GM21447 (cell line): ENCODE results near the gene CDPF1.

Source experiments
- ATAC-seq: cut with Tn5 transposase; IDR thresholded peaks from one replicate; pipeline ENCODE4 v1.9.1; 2021; ENCODE audit not compliant: unreplicated experiment

Gene CDPF1

GRCh38 chr22:46259374-46259773 is 9.3 kb upstream of the CDPF1 start:
- ATAC-seq: no peak

GRCh38 chr22:46256358-46256958 is 6.4 kb upstream of the CDPF1 start:
- no peak for ATAC-seq

- no peak for ATAC-seq
These were observed 1.8 kb upstream of the CDPF1 start for GRCh38 chr22:46251816-46252380.

GRCh38 chr22:46251266-46251665 is 1.2 kb upstream of the CDPF1 start:
- ATAC-seq: no peak

- ATAC-seq: peak; percentile 19
These were observed 661 bp upstream of the CDPF1 start for GRCh38 chr22:46250783-46251125.

DNA sequence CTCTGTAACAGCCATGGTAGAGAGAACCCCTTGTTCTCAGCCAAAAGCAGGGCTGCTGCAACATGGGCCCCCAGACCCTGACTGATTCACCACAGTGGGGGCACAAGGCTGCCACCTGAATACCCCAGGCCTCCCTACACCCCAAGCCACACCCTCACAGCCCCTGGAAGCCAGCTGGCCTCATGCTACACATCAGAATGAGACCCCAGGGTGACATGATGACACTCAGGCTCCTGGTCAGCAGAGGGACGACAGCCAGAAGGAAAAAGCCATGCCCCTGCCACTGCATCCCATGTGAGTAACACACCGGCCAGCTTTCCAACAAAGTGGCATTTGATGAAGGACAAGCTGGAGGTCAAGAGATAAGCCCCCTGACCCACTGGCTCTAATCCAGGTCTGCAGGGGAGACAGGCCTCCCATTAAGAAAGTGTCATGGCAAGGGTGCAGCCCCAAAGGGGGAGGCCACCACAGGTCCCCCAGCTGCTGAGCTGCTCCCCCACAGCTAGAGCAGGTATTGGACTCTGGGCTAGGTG is 2.6 kb downstream of the CDPF1 start:
- ATAC-seq: no peak

GRCh38 chr22:46246178-46246577 is 3.9 kb downstream of the CDPF1 start:
- no peak for ATAC-seq

DNA sequence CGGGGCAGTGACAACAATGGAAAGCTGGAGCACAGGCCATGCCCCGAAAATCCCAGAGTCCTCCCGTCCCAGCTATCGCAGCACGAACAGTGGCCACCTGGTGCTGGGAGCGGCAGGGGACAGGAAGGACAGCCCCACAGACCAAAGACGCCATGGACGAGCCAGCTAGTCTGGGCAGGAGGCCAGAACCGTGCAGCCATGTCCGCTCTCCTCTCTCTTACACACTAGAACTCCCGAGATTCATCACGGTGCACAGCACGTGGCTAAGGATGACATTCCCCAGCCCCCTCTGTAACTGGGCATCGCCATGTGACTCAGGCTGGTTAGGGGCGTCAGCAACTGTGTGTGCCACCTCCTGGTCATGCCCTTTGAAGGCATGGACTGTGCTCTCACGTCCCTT is 4.6 kb downstream of the CDPF1 start:
- ATAC-seq: no peak

DNA sequence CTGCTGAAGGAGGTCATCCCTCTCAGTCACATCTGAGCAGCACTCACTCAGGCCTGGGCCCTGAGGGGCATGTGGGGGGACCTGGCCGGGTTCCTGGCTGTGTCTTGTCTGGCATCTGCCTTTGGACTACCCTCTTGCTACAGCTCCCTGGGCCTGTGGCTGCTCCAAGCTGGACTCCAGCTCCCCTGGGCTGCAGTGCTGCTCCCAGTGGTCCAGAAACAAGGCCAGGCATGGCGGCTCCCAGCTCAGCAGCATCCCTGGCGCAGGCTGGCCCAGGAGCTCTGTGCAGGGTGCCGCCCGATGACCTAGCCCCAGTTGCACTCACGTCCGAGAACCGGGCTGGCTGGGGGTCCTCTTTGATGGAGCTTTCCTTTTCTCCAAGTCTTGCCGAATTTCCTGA is 5.3 kb downstream of the CDPF1 start:
- no peak for ATAC-seq

- ATAC-seq: no peak
These were observed 8.0 kb downstream of the CDPF1 start for GRCh38 chr22:46242076-46242475.

- ATAC-seq: no peak
These were observed 8.6 kb downstream of the CDPF1 start for GRCh38 chr22:46241396-46242007.

DNA sequence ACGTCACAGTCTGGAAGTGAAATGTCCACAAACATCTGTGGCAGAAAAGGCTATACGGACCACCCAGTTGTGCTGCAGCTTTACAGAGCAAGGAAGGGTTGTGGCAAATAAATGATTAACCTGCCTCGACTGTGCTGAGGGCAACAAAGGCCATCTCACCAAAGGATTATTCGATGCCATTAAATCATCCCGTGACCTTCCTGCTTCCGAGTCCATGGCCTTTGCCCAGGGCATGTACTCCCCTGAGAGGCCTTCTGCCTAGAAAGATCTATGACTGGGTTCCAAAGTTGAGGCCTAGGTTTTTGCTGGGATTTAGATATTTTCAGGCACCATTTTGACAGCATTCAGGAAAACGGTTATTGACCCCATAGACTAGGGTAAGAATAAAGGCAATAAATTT is 9.2 kb downstream of the CDPF1 start:
- no peak for ATAC-seq

GRCh38 chr22:46240506-46240905 is 9.6 kb downstream of the CDPF1 start:
- no peak for ATAC-seq

- ATAC-seq: no peak
These were observed 10.0 kb downstream of the CDPF1 start for GRCh38 chr22:46240073-46240472.

GRCh38 chr22:46239261-46240048 is 10.6 kb downstream of the CDPF1 start:
- ATAC-seq: no peak

- no peak for ATAC-seq
These were observed 11.6 kb downstream of the CDPF1 start for GRCh38 chr22:46238541-46238940.

DNA sequence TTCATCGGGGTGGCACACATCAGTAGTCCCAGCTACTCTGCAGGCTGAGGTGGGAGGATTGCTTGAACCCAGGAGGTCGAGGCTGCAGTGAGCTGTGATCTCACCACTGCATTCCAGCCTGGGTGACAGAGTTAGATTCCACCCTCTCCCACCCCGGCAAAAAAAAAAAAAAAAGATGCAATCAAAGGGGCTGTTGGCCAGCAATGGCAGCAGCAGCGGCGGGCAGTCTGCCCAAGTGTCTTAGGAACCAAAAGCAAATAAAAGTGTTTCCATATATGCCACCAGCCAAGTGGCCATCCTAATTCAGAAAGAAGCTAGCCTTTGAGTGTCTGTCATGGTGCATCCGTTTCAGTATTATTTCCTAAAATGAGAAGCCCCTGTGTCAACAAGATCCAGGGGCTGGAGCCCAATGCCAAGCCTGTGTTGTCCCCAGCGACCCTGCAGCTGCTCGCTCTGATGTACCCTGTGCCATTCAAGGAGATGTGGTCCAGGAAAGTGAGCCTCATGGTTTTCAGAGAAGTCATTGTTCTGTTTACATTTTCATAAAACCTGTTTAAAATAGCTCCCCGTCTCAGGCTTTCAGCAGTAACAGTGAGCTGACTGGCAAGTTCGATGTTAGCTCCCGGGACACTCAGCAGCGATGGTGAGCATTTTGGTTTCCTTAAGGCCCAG is 12.5 kb downstream of the CDPF1 start:
- no peak for ATAC-seq

- ATAC-seq: no peak
These were observed 15.1 kb downstream of the CDPF1 start for GRCh38 chr22:46234969-46235368.

DNA sequence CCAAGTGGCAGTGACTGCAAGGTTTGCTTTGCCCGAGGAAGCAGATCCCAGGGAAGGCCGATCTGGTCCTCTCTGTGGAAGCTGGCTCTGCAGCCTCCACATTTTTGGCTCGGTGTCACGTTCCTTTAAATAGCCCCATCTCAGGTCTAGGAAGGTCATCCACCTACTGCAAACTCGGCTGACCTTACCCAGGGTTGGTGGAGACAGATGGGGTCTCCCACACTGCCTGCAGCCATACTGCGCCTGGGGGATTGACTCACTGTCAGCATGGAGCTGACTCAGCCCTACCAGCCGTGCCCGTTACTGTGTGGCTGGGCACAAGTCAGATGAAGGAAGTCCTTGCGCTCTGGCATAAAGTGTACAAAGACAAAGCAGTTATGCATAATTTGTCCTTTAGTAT is 16.9 kb downstream of the CDPF1 start:
- ATAC-seq: no peak

GRCh38 chr22:46230262-46230901 is 19.7 kb downstream of the CDPF1 start:
- no peak for ATAC-seq

DNA sequence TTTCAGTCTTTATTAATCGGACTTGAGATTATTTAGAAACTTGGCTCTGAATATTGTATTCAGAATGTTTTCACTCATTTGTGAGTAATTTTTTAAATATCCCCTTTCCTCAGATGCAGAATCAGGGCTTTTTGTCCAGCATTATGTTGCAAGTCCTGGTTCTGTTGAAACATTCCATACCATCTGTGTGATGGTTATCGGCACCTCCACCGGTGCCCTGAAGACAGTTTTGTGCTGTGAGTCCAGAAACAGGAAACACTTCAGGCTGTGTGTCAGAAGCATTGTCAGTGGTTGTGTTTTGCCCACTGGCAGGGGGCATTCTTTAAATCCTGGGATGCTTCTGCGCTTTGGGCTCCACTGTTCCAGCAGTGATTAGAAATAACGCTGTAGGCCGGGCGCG is 20.4 kb downstream of the CDPF1 start:
- ATAC-seq: no peak
